HG03354 (cell line): Measurements from ENCODE around the gene GRPEL2.
A peak's percentile ranks its signal among the peaks of the same experiment; 100 is the strongest.

Experiments used
- ATAC-seq: cut with Tn5 transposase; IDR thresholded peaks from one replicate; pipeline ENCODE4 v1.9.1; 2021; ENCODE audit warnings: mild to moderate bottlenecking; ENCODE audit not compliant: unreplicated experiment, poor library complexity, severe bottlenecking

Gene GRPEL2

DNA sequence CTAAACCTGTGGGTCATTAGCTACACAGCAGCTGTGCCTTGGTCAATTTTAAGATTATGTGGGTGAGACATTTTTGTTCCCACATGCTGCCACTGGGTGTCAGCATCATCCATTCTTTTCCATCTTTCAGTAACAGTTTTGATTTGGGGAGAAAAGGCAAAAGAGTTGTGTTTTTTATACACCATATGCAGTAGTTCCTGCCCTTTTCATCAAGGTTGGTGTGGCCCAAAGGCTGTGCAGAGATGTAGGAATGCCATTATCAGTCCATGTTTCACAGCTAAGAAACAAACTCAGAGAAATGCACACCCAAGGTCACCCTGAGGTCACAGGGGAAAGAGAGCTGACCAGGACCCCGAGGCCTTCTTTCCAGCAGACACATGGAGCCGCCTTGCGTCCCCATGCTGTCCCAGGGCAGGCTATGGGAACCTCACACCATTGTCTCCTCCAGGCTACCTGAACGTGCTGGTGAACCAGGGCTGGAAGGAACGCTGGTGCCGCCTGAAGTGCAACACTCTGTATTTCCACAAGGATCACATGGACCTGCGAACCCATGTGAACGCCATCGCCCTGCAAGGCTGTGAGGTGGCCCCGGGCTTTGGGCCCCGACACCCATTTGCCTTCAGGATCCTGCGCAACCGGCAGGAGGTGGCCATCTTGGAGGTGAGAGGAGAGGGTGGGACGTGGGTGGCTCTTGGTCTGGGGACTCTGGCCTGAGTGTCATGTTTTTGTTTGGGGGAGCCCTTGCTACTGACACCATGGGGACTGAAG is 27.8 kb upstream of the GRPEL2 start:
- ATAC-seq: peak; percentile 81

DNA sequence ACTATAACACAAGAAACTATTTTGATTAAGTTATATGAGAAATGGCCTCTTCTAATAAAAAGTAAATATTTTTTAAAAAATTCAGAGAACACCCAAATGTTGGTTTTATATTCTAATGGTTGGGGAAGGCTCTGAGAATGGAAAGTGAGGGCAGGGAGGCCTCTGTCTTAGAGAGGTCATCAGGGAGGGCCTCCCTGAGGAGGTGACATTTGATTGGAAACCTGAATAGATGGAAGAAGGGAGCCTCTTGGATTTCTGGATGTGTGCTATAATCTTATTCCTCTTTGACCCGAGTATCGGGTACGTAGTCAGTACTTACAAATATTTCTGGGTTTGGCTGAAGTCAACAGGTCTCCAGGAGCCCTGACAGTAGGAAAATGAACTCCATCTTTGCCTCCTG is 26.1 kb upstream of the GRPEL2 start:
- no peak for ATAC-seq

DNA sequence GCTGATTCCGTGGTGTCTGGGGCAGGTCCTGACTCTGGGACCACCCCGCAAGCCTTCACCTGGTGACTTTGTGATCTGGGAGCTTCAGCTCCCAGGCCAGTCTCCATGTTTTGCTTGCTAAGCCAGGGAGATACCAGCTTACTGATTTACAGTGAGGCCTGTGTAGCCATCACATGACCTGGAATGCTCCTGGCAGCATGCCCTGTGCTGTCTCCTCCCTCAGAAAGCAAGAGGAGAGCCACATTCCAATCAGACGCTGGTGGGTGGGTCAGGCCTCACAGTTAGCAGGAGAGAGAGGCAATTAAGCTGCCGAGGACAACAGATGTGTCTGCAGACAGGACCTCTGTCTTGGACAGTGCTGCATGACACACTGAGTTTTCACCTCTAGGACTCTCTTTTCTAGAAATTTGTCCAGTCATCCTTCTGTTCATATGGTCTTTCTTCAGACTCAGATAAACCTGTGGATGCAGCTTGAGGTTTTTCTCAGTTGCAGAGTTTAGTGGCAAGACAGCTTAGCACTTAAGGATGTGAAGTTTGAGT is 24.4 kb upstream of the GRPEL2 start:
- no peak for ATAC-seq

DNA sequence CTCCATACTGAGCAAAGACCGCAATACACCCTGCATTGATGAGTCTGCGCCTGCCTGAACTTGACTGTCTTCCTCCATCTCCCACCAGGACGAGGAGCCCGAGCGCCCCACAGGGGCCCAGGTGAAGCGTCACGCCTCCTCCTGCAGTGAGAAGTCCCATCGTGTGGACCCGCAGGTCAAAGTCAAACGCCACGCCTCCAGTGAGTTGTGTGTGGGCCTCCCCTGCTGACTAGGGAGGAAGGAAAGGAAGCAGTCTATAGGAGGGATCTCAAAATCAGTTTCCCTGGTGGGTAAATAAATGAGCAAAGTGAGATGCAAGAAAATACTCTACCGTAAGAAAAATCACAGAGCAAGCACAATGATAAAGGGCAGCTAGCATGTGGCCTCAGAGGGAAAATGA is 22.8 kb upstream of the GRPEL2 start:
- ATAC-seq: no peak

DNA sequence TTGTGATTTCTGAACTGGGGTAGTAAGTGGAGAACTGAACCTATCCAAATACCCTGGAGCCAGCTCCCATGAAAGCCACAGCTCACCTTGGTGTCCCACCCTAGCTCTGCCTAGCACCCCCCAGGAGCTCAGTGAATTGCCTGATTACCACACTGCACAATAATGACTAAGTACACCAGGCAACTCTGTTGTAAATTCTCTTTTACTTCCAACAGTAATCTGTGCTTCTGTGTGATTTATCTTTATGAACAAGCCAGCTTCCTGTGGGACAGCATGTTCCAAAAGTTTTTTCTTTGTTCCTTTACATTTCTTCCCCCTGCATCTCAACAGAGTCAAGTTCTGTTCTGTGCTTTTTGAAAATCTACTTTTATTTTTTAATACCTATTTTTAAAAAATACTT is 22.1 kb upstream of the GRPEL2 start:
- ATAC-seq: no peak

DNA sequence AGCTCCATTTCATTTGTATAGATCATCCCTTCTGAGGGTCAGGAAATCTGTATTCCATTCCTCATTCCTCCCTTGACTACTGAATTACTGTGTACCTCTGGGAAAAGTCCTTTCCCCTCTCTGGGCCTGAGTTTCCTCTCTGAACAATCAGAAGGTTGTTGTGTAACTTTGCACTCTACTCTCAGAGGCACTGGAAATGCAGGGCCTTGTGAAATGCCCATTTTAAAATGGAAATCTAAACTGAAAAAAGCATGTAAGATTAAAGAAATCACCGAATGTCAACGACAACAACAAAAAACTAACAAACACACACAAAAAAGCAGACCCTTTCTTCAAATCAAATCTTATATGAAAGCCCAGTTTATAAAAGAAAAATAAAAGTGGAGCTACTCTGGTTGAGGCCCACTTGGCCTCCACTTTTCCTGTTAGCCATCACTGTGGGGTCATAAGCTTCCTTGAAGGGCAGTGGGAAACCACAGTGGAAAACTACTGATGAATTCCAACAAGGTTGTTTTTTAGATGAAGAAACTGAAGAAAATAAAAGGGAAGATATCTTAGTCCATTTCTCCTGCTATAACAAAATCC is 21.6 kb upstream of the GRPEL2 start:
- no peak for ATAC-seq

DNA sequence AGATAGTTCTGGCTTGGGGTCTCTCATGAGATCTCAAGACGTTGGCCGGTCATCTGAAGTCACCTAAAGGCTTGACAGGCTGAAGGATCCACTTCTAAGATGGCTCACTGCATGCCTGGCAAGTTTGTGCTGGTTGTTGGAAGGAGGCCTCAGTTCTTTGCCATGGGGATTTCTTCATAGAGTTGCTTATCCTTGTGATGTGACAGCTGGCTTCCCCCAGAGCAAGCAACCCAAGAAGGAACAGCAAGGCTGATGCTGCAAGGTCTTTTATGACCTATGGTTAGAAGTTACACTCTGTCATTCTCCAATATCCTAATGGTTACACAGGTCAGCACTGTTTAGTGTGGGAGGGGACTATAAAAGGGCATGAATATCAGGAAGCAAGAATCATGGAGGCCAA is 20.7 kb upstream of the GRPEL2 start:
- no peak for ATAC-seq

DNA sequence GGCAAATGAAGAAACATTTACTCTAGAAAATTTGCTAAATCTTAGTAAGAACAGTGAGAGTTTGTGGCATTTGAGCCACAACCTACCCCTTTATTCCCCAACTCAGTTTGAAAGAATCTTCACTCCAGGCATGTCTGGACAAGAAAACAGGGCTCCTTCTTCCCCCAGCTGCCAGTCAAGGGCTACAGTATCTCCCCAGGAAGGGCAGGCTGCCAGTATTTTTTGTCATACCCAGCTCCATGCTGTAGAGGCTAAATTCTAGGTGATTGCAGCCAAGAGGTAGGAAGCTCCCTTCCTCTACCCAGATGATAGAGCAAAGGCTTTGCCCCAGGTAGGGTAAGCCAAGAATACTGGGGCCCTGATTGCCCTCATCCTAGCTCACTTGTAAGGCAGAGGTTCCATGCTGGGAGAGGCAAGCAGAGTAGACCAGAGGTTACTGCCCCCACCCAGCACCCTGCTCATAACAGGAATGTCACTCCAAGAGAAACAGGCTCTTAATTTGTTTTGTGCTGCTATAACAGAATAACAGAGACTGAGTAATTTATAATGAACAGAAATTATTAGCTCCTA is 20.0 kb upstream of the GRPEL2 start:
- ATAC-seq: no peak

DNA sequence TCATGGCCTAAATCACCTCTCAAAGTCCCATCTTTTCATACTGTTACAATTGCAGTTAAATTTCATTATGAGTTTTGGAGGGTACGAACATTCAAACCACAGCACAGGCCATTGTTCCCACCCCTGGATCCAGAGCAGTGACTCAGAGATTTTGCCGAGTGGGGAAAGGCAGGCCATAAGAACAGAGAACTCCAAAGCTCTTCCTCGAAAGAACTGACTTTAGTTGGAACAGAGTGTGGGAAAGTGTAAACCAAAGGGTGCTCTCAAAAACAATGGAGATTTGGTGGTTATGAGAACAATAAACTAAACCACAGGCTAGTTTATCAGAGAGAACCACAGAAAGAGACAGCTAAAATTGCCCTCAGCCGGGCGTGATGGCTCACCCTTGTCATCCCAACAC is 19.4 kb upstream of the GRPEL2 start:
- ATAC-seq: no peak

DNA sequence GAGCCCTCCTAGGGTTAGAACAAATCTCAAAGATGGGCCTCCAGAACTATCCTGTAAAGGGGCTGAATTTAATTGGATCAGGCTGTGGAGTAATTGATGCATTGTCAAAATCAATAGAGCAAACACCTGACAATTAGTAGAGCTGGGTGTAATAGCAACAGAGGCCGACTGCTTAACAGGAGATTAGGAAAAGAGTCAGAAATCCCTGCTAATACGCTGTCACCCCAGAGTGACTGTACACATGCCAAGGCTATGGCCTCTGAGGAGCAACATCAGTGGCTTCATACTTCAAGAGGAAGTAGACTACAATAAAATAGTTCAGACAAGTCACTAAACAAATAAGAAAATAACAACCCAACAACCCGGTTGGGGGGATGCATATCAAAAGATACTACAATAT is 18.7 kb upstream of the GRPEL2 start:
- no peak for ATAC-seq

DNA sequence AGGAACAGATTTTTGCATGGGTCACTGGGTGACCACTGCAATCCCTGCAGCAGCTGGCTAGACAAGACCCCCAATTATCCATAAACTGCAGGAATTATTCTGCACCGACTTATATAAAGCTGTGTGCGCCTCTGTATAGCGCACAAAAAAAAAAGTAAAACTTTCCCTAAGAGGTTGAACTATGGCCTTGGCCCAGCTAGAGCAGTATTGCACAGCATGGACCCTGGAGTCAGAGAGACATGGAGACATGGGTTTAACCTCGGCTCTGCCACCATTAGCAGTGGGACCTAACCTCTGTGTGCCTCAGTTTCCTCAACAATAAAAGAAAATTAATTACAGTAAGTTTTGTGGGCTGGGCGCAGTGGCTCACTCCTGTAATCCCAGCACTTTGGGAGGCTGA is 17.1 kb upstream of the GRPEL2 start:
- no peak for ATAC-seq

DNA sequence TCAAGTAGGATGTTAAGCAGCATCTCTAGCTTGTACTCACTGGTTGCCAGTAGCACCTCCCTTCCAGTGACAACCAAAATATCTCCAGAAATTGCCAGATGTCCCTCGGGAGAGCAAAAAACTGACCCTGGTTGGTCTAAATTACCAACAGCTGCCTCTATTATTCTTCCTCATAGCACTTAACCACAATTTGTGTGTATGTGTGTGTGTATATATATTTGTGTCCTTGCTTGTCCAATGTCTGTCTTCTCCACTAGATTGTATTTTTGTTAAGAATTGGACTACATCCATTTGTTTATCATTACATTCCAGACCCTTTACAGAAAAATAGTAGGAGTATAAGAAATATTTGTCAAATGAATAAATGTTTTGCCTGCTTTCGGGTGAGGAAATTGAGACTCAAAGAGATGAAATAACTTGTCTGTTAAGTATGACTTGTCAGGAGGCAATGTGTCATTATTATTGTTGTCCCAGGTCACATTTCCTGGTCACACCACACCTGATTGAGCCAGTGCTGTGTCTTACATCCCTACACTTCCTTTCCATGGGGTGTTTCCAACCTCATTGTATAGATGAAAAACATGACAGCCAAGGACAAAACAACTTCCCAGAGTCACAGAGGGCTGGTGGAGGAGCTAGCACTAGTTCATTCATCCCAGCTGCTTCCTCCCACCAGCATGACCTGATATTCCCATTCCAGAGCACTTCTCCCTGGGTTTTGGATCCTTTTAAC is 11.4 kb upstream of the GRPEL2 start:
- no peak for ATAC-seq

DNA sequence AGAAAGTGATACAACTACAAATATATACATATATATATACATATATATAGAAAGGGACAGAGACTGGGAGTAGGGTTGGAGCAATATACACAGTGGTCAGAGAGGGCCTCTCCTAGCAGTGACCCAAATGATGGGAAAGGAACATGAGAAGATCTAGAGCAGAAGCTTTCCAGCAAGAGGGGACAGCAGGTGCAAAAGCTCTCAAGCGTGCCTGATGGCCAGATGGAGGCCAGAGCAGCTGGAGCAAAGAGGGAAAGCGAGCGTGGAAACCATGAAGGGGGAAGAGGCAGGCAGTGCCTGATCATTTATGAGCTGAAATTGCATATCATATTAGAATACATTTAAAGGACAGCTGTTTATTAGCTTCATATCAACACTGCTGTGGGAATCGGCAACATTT is 7.6 kb upstream of the GRPEL2 start:
- no peak for ATAC-seq

DNA sequence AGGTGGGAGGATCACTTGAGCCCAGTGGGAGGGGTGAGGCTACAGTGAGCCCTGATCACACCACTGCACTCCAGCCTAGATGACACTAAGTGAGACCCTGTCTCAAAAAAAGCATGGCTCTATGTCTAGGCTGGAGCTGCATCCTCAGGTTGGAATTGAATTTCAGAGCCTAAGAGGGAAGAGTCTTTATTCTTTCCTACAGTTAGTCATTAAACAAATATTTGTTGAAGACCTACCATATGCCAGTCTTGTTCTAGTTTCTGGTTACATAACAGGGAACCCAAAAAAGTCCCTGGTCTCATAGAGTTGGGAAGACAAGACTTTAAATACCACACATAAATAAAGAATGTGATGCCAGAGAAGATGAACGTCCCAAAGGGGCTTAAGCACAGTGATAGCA is 6.9 kb upstream of the GRPEL2 start:
- no peak for ATAC-seq

DNA sequence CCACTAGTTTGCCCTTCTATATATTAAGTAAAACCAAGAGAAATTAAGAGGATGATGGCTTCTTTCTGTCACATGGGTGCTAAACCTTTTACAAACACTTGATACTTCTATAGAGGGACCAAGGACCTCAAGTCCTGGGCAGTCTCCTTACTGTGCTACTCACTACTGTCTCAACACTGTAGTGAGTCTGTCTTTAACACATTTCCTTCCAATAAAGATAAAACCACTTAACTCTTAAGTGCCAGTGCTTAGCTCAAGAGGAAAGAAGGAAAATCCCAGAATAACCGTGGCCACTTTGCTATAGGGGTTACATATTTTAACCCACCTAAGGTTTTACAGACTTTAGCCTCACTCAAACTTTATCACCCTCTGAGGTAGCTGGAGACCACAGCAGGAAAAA is 4.4 kb upstream of the GRPEL2 start:
- ATAC-seq: no peak

DNA sequence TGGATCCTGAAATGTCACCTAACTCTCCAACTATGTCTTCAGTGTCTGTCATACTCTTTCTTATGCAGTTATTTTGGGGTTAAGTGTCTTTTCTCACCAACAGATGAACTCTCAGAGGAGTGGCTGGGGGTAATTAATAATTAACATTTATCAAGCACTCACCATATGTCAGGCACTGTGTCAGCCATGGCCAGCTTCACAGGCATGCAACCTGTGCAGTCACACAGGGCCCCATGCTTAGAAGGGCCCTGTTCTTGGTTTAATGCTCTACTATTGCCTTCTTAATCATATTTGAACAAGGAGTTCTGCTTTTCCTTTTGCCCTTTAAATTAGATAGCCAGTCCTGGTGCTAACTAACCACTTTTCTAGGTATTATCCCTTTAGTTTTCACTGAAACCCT is 3.4 kb upstream of the GRPEL2 start:
- peak; percentile 18 for ATAC-seq

DNA sequence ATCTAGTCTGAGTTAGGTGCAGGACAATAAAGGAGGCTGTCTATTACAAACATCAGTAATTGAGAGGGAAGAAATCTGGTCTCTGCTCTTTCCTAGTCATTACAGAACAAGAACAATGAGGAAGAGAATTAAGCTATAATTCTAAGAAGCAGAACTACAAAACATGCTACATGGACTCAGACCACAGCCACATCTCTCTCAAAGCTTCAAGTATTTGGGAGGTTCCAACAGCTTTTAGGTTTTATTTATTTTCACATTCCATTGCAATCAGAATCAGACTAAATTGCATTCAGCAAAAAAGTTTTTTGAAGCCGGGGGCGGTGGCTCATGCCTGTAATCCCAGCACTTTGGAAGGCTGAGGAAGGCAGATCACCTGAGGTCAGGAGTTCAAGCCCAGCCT is 1.1 kb upstream of the GRPEL2 start:
- no peak for ATAC-seq

DNA sequence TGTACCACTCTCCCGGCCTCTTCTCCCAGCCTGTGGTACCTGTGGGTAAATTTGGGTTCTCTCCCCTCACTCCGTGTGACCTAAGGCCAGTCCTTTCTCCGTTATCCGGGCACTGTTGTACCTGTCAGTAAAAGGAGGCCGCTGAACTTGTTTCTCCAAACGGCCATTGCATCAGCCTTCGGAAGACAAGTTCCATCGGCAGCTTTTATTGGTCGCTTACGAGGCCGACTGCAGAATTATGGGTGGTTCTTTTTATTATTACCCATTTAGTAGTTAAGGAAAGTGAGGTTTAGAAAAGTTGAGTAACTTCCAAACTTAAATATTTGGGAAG is 558 bp downstream of the GRPEL2 start:
- ATAC-seq: peak; percentile 5

DNA sequence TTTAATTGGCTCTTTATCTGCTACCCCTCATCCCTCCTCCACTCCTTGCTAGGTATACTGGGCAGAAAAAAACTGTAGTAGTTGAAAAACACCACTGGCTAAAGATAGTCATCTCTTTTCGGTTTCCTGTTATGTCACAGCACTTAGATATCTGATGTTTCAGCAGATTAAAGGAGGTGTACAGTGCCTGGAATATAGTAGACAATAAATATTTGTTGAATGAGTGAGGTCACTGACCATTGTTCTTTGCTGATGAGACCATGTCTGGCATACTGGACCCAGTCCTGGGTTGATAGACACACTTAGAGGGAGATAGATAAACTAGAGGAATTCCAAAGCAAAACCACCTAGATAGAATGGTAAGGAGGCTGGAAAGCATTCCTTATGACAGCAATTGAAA is 3.2 kb downstream of the GRPEL2 start:
- no peak for ATAC-seq

DNA sequence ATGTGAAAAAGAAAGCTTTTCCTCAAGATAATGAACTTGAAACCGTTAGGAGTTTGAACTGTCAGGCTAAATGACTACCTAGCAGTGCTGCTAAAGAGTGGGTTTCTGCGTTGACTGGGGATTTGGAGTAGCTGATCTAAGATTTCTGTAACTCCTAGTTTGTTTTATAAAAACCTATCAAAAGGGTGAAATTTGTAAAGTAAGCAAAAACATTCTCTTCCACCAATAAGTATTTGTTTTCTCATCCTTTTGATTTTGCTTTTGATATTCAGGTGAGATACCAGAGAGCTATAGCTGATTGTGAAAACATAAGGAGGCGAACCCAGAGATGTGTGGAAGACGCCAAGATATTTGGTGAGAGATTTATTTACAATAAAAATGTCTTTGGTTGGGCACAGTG is 4.1 kb downstream of the GRPEL2 start:
- no peak for ATAC-seq

DNA sequence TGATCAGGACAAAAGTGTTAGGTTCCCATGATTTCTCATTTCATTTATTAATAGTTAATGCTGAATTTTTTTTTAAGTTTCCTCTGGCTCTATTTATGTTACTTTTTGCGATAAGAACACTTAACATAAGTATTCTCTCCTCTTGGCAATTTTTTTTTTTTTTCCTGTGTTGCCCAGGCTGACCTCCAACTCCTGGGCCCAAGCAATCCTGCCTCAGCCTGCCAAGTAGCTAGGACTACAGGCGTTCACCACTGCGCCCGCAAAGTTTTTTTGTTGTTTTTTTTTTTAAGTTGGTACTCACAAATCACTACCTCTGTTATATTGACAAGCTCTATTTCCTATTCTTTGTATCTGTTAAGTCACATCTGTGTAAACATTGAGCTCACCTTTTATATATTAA is 6.9 kb downstream of the GRPEL2 start:
- no peak for ATAC-seq
